ENCODE data around the gene MVP.

Gene MVP

GRCh38 chr16:29810699-29811169 lies 9.5 kb upstream of the MVP start:
- ChIA-PET POLR2A (interaction anchor here (0.7 to 10.8 kb wide), 9 partner anchors 6 to 192 kb away, joined by 3 to 176 read pairs (median 5); partner anchors contain the start of genes KIF22, MAZ and TAOK2), CTCF (interaction anchor here (1.0 to 1.4 kb wide), 3 partner anchors 38 to 1175 kb away, joined by 3 to 6 read pairs (median 4); no protein-coding TSS in a partner anchor)
- DNase-seq (ENCODE audit: extremely low spot score) = no peak
- TF ChIP-seq HDGF (IDR thresholded peaks at IDR 0.05; ENCODE audit: borderline replicate concordance) = no peak
- no peak for TF ChIP-seq NFRKB (IDR thresholded peaks at IDR 0.05)
- TF ChIP-seq FOXA1 (IDR thresholded peaks at IDR 0.05) = no peak
- no peak for TF ChIP-seq LEF1 (IDR thresholded peaks at IDR 0.05; ENCODE audit: borderline replicate concordance)
- TF ChIP-seq ELF4 (IDR thresholded peaks at IDR 0.05) = no peak
- no peak for TF ChIP-seq FOXM1 (IDR thresholded peaks at IDR 0.05; ENCODE audit: borderline replicate concordance)
- TF ChIP-seq SUZ12 (IDR thresholded peaks at IDR 0.05) = no peak
- no peak for TF ChIP-seq PKNOX1 (IDR thresholded peaks at IDR 0.05)
- no peak for TF ChIP-seq TARDBP (IDR thresholded peaks at IDR 0.05)
- TF ChIP-seq BHLHE40 (IDR thresholded peaks at IDR 0.05; ENCODE audit: borderline replicate concordance) = no peak
- no peak for TF ChIP-seq ZNF384 (IDR thresholded peaks at IDR 0.05)
- no peak for TF ChIP-seq SP1 (IDR thresholded peaks at IDR 0.05)
- no peak for TF ChIP-seq FOXK2 (IDR thresholded peaks at IDR 0.05)
- no peak for TF ChIP-seq ARNT (IDR thresholded peaks at IDR 0.05)
- TF ChIP-seq L3MBTL2 (conservative IDR thresholded peaks at IDR 0.05) = no peak
- no peak for TF ChIP-seq CTBP1 (IDR thresholded peaks at IDR 0.05; ENCODE audit: borderline replicate concordance)

- DNase-seq (ENCODE audit: extremely low spot score) = peak; percentile 93
- no peak for TF ChIP-seq NFRKB (IDR thresholded peaks at IDR 0.05)
- no peak for TF ChIP-seq BHLHE40 (IDR thresholded peaks at IDR 0.05; ENCODE audit: borderline replicate concordance)
- no peak for TF ChIP-seq FOXM1 (IDR thresholded peaks at IDR 0.05; ENCODE audit: borderline replicate concordance)
- TF ChIP-seq FOXA1 (IDR thresholded peaks at IDR 0.05) = no peak
- no peak for TF ChIP-seq ELF4 (IDR thresholded peaks at IDR 0.05)
- no peak for TF ChIP-seq FOXK2 (IDR thresholded peaks at IDR 0.05)
- TF ChIP-seq SP1 (IDR thresholded peaks at IDR 0.05) = no peak
- CTCF ChIA-PET = interaction anchor here (0.8 to 1.4 kb wide), 5 partner anchors 37 to 1175 kb away, joined by 3 to 6 read pairs (median 3); no protein-coding TSS in a partner anchor
- POLR2A ChIA-PET = interaction anchor here (0.8 to 10.8 kb wide), 9 partner anchors 7 to 242 kb away, joined by 3 to 176 read pairs (median 4); partner anchors contain the start of genes KIF22, MAZ and TAOK2
These were observed 8.9 kb upstream of the MVP start for GRCh38 chr16:29811170-29811895.

GRCh38 chr16:29811896-29812665 lies 8.2 kb upstream of the MVP start, which contains the start of gene PRRT2:
Gene PRRT2 (plus strand): TSS chr16:29812193. CDS start chr16:29813055, 862 bp downstream.
- DNase-seq (ENCODE audit: extremely low spot score) = peak; percentile 53
- no peak for TF ChIP-seq L3MBTL2 (conservative IDR thresholded peaks at IDR 0.05)
- POLR2A ChIA-PET = interaction anchor here (0.8 to 10.8 kb wide), 8 partner anchors 8 to 241 kb away, joined by 3 to 176 read pairs (median 5); partner anchors contain the start of genes KIF22, MAZ and TAOK2
- CTCF ChIA-PET = interaction anchor here (0.8 to 1.4 kb wide), 4 partner anchors 37 to 1174 kb away, joined by 3 to 6 read pairs (median 4); no protein-coding TSS in a partner anchor

GRCh38 chr16:29812754-29813643 lies 7.3 kb upstream of the MVP start:
- ChIA-PET CTCF (interaction anchor here (0.6 kb wide), 1 partner anchor 1136 kb away, joined by 3 read pairs; no protein-coding TSS in a partner anchor), POLR2A (interaction anchor here (0.8 to 10.8 kb wide), 5 partner anchors 9 to 279 kb away, joined by 3 to 176 read pairs (median 4); partner anchors contain the start of genes KIF22 and MAZ)
- TF ChIP-seq CTBP1 (IDR thresholded peaks at IDR 0.05; ENCODE audit: borderline replicate concordance) (no peak), BHLHE40 (IDR thresholded peaks at IDR 0.05; ENCODE audit: borderline replicate concordance) (no peak), ARNT (IDR thresholded peaks at IDR 0.05) (no peak), SP1 (IDR thresholded peaks at IDR 0.05) (no peak), ELF4 (IDR thresholded peaks at IDR 0.05) (no peak)
- no peak for DNase-seq (ENCODE audit: extremely low spot score)

DNA sequence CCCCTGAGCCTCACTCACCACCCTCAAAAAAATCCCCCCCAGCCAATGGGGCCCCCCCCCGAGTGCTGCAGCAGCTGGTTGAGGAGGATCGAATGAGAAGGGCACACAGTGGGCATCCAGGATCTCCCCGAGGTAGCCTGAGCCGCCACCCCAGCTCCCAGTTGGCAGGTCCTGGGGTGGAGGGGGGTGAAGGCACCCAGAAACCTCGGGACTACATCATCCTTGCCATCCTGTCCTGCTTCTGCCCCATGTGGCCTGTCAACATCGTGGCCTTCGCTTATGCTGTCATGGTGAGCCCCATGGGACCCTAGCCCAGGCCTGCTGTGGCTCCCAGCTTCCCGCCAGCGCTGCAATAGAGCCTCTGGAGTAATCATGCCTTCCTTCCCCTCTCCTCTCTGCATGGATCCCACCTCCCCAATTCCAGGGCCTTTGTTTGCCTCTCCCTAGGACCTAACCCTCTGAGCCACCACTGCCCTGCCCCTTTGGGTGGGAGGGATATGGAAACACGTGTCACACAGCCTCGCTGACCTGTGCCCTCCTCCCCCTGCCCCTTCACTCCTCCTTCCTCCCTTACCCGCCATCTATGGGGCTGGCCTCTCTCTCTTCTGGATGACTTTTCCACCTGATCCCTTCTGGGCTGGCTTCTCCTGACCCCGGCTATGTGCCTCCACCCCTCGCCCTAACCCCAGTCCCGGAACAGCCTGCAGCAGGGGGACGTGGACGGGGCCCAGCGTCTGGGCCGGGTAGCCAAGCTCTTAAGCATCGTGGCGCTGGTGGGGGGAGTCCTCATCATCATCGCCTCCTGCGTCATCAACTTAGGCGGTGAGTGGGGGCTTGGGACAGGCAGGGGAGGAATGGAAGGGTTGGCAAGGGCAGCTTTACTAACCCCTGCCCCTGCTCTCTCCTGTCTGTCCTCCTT lies 6.4 kb upstream of the MVP start:
- TF ChIP-seq ELF4 (IDR thresholded peaks at IDR 0.05) = no peak
- no peak for TF ChIP-seq LEF1 (IDR thresholded peaks at IDR 0.05; ENCODE audit: borderline replicate concordance)
- TF ChIP-seq FOXK2 (IDR thresholded peaks at IDR 0.05) = no peak
- TF ChIP-seq SP1 (IDR thresholded peaks at IDR 0.05) = no peak
- TF ChIP-seq FOXA1 (IDR thresholded peaks at IDR 0.05) = no peak
- no peak for TF ChIP-seq PKNOX1 (IDR thresholded peaks at IDR 0.05)
- TF ChIP-seq SUZ12 (IDR thresholded peaks at IDR 0.05) = no peak
- no peak for TF ChIP-seq ARNT (IDR thresholded peaks at IDR 0.05)
- no peak for TF ChIP-seq NFRKB (IDR thresholded peaks at IDR 0.05)
- no peak for TF ChIP-seq FOXM1 (IDR thresholded peaks at IDR 0.05; ENCODE audit: borderline replicate concordance)
- no peak for TF ChIP-seq CTBP1 (IDR thresholded peaks at IDR 0.05; ENCODE audit: borderline replicate concordance)
- TF ChIP-seq TARDBP (IDR thresholded peaks at IDR 0.05) = no peak
- no peak for TF ChIP-seq ZNF384 (IDR thresholded peaks at IDR 0.05)
- no peak for TF ChIP-seq L3MBTL2 (conservative IDR thresholded peaks at IDR 0.05)
- TF ChIP-seq HDGF (IDR thresholded peaks at IDR 0.05; ENCODE audit: borderline replicate concordance) = no peak
- no peak for DNase-seq (ENCODE audit: extremely low spot score)
- ChIA-PET CTCF (no interaction called here), POLR2A (interaction anchor here (1.1 to 10.8 kb wide), 4 partner anchors 9 to 279 kb away, joined by 3 to 176 read pairs (median 3); partner anchors contain the start of gene MAZ)

All from HEK293T (cell line).